Right renal cortex interstitium (tissue), 3 donors: ENCODE results near the gene GMDS. TPM values are rescaled to one million over a fixed set of nuclear protein-coding genes. Genes with fewer than 3 reads are reported as not detected.

Experiments
- DNase-seq, 3 donors: peaks; one replicate each; pipeline ENCODE4 v3.0.0-alpha.2; 2013; ENCODE audit warnings: low read depth in 3 of 3, low spot score in 2 of 3
- polyA plus RNA-seq, 3 donors: library from polyadenylated mRNA; unstranded; fragments of 120-200 nt; gene quantifications; one replicate each; pipeline ENCODE4 v1.2.1, GENCODE V29; 2013; ENCODE audit not compliant: insufficient read length in 3 of 3

Gene GMDS
- polyA plus RNA-seq, 3 donors, result 70.8 to 90.1 (median 74.0) TPM

DNA sequence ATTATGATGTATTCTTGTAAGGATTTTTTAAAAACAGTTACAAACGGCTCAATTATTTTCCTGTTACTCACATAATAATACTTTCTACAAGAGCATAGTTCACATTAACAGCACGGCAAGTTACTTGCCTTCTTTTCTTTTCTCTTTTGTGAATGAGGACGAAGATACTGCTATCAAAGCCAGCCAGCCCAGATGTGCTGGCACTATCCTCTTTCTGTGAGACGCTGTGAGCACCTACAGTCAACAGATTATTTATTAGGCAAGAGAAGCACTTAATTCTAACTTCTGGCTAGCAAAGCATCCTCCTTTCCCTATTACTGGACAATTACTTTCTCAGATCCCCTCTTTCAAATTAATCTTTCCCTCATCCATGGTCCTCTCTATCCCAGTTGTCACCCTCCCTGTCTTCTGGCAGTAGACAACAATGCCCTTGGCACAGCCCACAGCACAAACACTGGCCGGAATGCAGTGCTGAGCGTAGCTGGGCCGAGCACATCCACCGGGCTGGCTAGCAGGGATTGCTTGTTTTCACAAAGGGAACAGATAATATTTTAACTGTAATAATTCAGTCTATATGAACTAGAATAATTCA is 373.6 kb downstream of the GMDS start:
- no peak for DNase-seq

DNA sequence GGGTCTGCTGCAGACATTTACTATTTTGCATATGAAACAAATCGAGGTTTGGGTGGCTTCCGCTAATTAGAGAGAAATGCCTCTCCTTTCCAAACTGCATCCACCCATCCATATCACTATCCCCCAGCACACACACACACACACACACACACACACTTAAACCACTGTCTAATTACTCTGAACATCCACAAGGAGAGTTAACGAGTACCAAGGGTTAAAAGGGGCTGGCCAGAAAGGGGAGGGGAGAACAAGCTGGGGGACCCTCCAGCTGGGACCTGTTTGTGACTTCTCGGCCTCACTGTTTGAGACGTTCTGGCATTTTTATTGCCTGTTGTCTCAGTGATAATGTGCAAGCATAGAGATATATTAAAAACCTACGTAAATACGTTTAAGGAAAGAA is 374.5 kb downstream of the GMDS start:
- DNase-seq, result no peak

DNA sequence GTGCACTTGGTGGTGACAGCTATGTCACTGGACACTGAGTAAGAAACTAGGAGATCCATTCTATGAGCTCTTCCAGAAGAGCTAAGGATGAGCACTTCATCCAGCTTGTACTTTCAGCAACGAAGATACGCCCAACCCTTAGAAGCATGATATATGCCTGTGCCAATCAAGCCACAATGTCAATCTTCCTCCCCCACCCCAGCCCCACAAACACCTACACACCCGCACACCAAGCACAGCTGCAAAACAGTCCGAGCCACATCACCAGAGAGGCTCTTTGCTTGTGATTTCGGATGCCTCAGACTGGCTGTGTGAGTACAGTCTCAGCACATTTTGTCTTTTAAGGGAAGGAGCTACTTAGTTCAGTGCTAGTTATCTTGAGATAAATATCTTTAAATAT is 375.2 kb downstream of the GMDS start:
- no peak for DNase-seq

DNA sequence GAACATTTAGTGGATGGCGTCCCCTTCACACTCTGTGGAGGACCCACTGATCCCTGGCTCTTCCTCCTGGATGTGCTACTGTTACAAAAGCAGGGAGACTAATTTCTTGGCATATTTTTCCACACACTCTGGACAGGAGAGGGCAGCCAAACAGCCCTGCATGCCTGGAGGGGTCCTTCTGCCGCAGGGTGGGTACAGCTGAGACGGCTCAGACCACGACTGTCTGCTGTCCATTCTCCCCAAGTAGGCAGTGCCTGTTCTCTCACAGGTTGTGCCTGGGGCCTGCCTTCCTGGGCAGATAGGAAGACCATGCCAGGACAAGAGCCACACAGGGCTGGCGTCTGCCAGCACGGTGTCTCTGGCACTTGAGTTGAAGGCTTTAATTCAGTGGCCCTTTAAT is 375.6 kb downstream of the GMDS start:
- no peak for DNase-seq

DNA sequence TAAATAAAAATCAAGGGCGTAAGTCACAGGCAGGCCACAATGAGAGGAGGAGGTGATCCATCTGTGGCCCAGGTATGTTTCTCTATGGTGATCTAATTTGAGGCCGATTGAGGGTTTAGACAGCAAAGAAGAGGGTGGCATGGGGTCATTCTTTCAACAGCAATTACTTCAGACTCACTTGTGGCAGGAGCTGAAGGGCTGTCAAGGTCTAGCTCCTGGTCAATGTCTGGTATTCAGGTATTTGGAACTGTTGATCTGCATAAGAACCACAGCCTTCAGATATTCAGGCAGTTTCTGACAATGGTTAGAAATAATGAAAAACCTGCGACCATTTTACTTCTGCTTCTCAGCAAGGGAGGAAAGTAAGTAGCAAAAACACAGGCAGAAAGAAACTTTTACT is 376.1 kb downstream of the GMDS start:
- no peak for DNase-seq

DNA sequence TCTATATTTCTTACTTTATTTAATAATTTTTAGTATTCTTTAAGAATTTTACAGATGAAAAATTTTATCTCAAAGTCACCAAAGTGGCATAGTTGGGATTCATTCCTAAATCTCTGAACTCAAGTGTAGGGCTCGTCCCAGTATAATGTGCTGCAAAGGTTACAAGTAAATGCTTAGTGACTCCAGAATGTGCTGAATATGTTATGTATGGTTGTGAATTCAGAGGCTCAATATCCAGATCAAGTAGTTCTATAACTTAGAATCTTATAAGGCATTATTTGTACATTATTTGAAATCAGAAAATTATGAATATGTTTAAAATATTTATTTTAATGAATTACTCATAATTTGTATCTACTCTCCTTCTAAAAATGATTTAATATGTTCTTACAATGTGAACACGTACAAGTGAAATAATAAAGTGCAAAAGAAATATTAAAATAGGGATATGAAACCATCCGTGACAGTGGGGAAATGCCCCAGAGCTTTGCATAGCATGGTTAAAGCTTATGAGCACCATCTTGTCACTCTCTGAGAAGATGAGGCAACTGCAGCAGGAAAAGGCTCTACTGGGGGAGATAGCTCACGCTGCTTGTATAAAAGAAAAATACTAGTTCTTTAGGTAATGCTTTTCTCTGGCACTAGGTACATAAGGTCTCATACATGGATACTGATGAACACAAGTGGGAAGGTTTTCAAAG is 376.7 kb downstream of the GMDS start:
- DNase-seq, result no peak

DNA sequence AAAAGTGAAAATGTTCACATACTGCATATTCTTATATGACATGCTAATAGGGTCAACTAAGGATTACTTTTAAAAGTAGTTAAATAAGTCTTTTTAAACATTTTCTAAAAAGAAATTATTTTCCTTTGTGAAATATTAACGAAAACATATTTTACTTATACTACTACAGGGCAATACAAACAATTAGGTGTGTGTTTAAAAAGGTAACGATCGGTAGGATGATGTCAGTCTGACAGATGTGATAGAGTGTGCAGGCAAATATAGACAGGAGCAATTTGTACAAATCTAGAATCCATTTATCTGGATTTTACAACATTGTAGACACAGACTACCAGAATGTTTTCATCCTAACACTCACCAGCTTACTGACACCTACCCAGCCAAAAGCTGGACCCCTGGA is 378.2 kb downstream of the GMDS start:
- no peak for DNase-seq

DNA sequence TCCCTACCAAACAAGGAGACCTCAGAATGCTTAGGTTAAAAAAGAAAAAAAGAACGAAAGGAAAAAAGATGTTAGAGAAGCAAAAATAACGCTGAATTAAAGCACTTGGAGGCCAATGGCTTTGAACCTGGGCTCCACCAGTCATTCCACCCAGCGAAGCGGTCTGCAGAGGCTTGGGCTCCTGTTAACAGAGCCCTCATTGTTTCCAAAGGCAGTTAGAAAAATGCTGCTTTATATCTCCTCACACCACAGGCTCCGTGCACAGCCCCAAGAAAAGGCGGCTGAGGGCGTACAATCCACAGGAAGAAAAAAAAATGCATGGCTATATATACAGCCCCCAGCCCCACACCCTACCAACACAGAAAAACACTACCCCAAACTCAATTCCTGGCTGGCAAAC is 379.8 kb downstream of the GMDS start:
- no peak for DNase-seq

DNA sequence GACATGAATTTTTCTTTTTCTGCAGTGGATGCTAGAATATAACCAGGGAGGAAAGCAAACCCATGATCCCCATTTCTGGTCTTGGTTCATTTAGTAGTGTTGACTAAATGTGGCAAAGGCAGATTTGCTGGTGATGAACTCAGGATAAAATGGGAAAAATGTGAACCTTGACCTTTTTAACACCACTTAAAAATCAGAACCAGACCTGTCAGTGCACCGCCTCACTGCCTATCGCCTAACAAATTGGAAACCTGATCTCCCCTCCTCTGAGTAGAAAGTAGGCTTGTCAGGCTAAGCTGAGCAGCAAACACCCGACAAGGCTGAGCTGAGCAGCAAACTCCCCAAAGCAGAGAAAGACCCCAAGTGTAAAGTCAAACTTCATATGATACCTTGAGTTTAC is 380.9 kb downstream of the GMDS start:
- no peak for DNase-seq

DNA sequence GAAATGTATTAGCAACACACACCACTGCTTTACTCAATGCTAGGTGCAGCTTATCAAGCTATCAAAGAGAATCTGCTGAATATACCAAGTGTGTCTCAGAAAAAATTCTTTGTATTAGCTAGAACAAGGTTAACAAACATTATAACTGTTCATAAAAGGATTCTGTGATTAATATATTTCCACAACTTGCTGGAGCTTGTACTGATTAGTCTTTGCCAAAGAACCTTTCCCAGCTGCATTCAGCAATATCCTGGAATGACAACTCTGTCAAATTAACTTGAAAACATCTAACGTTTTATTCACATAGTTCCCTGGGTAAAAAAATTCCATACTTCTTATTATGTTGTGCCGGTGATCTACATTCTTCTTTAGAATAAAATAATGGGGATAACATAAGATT is 383.0 kb downstream of the GMDS start:
- DNase-seq, result no peak

DNA sequence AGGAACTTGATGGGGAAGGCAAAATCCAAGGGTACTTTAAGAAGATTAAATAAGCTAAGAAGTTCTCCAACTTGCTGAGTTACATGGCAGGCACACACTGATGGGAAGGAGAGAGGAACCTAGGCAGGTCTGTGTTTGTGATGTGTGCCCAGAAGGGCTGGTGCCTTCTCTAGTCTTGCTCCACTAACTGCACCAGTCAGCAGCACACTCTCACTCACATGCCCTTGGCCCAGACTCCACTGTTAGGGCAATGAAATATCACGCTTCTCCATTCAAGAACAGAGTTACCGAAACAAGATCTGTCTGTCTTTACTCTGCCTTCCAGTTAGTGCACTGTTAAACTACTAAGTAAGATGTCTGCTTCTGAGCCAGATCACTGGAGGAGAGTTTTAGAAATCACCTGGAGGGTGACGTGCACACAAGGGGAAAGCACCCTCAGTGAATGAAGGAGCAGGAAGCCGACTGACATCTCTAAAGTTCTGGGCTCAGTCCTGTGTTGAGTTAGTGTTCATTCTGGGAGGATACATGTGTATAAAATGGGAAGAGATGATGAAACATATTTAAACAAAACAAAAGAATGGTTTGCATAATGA is 384.6 kb downstream of the GMDS start:
- DNase-seq, result no peak

DNA sequence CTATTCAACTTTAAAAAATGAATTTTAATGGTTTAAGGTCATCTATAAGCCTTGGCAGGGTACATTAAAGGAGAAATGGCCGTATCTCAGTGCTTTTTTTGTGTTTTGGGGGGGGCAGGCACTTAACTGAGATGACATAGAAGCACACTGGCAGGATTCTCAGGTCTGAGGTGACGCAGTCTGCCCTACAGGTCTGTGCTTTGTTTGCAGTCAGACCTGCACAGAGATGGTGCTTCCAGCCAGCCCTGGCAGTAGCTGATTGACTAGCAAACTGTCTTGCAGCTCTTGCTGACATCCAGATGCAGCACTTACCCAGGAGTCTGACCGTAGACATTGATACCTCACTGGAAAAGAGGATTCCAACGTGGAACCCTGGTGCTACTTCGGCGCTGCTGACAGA is 386.5 kb downstream of the GMDS start:
- no peak for DNase-seq

DNA sequence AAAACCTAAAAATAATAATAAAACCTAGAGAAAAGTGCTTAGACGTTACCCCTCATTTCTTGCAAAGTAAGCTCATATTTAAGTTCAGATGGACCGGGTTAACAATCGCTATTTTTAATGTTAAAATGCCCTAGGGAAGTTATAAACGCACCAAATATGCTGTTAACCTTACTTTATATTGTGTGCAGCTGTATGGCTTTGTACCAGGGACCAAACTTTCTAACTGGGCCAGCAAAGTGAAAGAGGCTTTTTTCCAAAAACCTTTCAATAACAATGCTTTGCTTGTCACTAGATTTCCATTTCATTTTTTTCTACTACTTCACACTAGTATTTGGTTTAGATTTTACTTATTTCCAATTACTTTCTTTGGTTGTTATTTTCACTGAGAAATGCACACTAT is 387.2 kb downstream of the GMDS start:
- DNase-seq, result no peak

DNA sequence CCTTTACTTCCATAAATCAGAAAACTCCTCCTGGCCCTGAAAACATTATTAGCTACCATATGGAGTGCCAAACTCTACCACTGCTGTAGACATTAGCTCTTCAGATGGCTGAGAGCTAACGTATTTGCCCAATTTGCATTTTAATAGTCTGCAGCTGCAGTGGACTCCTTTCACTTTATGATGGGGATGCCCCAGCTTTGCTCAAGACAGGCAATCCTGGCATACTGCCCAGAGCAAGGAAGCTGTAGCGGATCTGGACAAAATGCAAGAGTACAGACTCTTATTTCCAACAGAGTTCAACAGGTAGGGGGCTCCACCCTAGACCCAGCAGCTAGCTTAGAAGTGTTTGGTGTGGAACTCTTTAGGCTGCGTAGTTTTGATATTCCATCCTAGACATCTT is 389.0 kb downstream of the GMDS start:
- DNase-seq, result no peak

DNA sequence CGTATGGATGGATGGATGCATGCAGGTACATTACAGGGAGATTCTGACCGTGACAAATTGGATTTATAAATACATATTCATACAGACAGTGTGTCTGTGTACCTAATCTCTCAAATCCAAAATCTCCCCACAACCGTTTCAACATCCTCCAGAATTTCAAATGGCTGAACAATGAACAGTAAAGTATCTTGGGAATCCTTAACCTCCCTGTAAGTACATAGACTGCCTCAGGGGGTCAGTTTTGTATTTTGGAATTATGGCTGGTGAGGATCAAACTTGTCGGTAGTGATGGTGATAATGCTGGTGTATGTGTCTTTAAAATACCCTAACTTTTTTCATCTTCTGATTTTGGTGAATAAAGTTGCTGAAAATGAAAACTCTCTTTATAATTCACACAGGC is 389.5 kb downstream of the GMDS start:
- DNase-seq, result no peak

DNA sequence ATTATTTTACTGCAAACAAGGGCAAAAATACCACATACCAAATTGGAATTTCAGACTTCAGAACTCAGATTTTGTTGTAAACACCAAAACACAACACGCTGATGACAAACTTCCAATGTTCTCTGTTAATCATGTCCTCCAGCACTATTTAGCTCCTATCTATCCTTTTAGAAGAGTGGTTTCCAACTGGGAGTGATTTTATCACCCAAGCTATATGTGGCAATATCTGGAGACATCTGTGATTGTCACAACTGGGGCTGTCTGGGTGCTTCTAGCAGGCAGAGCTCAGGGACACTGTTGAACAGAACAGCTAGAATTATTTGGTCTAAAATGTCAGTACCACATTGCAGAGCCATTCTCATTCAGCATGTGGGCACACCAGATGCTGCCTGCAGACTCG is 391.1 kb downstream of the GMDS start:
- no peak for DNase-seq

DNA sequence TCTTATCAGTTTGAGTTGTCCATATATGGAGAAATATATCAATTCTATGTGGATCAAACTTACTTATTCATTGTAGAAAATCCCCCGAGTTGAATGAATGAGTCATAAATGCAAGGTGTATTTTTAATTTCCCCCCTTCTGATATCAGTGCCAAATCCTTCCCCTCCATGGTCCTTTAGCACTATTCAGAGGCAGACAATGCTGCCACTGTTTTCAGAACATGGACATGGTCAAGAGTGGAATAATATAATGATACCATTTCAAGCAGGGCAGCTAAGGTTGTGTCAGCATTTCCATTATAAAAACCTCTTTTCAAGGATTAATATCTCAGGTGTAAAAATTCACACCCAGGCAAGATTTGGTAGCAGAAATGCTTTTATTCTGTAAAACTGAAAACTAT is 391.6 kb downstream of the GMDS start:
- DNase-seq, result no peak

DNA sequence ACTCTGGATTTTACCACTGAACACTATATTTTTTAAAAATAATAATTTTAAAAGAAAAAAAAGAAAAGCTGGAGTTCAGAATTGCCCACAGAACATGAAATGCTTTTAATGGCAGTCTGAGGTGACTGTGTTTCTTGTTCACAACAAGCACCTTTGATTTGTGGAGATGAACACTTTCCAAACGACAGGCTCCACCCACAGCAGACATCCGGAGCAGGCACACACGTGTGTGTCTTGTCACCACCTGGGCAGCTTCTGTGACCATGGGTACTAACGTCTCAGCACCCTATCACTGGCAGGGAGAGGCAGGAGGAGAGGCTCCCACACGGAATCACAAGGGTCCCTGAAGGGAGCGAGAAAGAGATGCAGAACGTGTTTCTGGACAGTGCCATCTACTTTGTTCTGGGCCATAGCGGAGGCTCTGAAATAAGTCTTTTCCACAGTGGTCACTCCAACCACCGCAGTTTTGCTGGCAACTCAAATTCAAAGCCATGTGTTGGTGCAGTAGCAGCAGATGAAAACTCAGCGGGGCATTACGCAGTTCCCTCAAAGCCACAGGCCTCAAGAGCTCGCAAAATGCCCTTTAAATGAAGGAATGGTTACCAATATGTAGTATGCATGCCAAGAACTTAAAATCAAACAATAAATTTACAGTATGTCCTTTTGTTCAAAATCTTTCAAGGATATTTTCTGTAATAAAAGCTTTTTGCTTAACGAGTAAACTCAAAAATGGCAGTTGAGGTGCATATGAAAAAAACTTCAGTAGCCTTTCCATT is 393.5 kb downstream of the GMDS start:
- no peak for DNase-seq

DNA sequence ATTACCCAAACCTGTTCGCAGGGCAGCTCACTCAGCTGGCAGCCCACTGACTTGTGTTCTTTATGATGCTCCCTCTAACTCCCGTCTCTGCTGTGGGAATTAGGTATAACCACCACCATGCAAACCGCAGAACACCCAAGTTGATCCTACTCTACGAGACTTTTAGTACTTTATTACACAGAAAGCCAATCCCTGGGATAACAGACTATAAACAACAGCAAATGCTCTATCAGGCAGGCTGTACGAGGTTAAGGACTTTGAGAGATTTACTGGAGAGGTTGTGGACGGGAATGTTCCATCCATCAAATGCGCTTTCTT is 394.6 kb downstream of the GMDS start:
- DNase-seq, result no peak

DNA sequence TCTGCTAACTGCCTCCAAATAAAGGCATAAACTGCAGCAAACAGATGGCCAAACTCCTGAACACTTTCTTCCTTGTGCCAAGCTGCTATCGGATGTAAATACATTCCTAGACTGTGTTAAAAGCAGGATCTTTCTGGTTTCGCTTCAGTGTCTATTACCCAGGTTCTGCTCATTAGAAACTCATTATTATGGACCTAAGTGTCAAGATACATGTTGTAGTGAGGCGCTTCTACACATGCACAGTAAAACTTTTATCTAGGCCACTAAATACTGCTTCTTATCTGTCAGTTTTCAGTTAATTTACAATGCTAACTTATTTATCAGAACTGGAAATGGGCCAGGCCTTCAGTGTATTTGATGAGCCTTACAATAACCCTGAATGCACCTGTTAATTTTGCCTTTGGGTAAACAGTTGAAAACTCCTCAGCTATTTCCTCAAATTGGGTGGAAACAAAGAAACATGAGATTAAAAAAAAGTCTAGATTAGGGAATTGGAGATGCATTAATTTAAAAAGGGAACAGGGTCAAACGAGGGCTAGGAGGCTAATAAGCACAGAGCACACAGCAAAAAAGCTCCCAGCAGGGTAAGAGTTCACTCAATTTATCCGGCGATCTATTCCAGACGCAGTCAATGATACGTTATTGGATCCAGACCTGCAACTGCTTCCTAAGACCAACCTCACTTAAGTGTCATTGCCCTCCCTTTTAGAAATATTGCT is 395.1 kb downstream of the GMDS start:
- DNase-seq, result no peak

DNA sequence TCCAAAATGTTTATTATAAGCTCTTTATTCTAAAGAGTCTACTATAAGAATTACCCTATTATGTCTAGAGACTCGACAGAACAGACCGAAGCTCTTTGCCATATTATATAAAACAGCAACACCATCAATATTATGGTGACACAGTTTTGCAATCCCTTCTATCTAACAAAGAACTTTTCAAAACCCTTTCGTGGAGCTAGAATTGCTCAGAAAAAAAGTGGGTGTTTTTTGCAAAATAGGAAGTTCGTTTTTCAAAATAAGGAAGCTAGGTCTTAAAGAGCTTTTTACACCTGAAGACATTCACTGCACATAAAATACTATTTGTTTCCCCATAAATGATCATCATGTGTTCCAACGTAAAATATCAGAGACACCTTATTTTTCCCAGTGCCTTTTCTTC is 395.7 kb downstream of the GMDS start:
- no peak for DNase-seq
